ENCODE data around the gene PLP2. TPM values are rescaled to one million over a fixed set of nuclear protein-coding genes. Genes with fewer than 3 reads are reported as not detected.
"Not testable (repeated sequence)": the region's sequence is repeated elsewhere in the genome, so short reads cannot be mapped to it uniquely, and the experiment has no call there.

PLP2 gene
- polyA plus RNA-seq, 1 donor (not counting 4 experiments of a cell fraction or from before 2014, with no cell fraction given) = 358 TPM

DNA sequence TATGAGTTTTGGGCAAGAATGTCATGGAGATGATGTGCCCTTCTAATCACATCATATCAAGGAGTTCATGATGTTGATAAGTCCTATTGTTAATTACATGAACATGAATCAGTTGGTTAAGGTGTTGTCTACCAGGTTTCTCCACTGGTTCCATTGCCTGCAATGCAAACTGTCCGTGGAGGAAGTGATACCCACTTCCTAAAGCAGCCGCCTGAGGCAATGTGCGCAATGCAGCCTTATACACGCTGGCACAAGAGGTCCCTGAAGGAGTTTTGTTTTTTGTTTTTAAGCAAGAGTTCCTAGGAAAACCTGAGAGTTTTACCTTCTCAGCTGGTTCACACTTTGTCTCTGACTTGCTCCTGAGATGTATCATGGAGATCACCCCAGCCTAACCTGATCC is 42.3 kb upstream of the PLP2 start:
- no peaks in the 10 kb centered on the region for H3K36me3 ChIP-seq (ENCODE audit: control insufficient read depth in 2 of 2, extremely low read depth in 1 of 2, insufficient read depth in 2 of 2, low read length in 2 of 2)
- FAIRE-seq (no peak), DNase-seq (ENCODE audit: low read depth, low spot score) (no peak)
- H2AFZ ChIP-seq (ENCODE audit: control insufficient read depth, low read length) = no peak overlapping the region
- H3K9me3 ChIP-seq (ENCODE audit: control insufficient read depth, low read depth, low read length) = no peaks in the 10 kb centered on the region
- no peaks in the 10 kb centered on the region for H3K27me3 ChIP-seq (ENCODE audit: control insufficient read depth, extremely low read depth, insufficient read depth, low read length)
- TF ChIP-seq EZH2 (IDR thresholded peaks at IDR 0.05; ENCODE audit: low read length) (no peak), CTCF (optimal IDR thresholded peaks at IDR 0.05 in 1 of 3, IDR thresholded peaks at IDR 0.05 in 1 of 3, conservative IDR thresholded peaks at IDR 0.05 in 1 of 3; ENCODE audit: extremely low read depth in 1 of 3, insufficient read depth in 2 of 3, low read length in 3 of 3) (no peak)
- H3K4me1 ChIP-seq (ENCODE audit: control insufficient read depth, extremely low read depth, insufficient read depth, low read length) = no peaks in the 10 kb centered on the region
- dilution Hi-C loops (cut with MboI; ENCODE audit: extremely low pct_ligation_motif_present, low sequenced_read_pairs) = no loop called here
- no peaks in the 10 kb centered on the region for H3K79me2 ChIP-seq (ENCODE audit: control insufficient read depth, insufficient read depth, low read length)
- H4K20me1 ChIP-seq (ENCODE audit: control insufficient read depth, extremely low read depth, insufficient read depth, low read length) = no peaks in the 10 kb centered on the region
- no peak overlapping the region for H3K27ac ChIP-seq (ENCODE audit: control insufficient read depth, insufficient read depth, low read length)
- H3K9ac ChIP-seq (ENCODE audit: control insufficient read depth, extremely low read depth, insufficient read depth, low read length) = no peak overlapping the region
- H3K9me1 ChIP-seq (ENCODE audit: control insufficient read depth, extremely low read depth, insufficient read depth, low read length) = no peaks in the 10 kb centered on the region
- H3K4me2 ChIP-seq (ENCODE audit: control insufficient read depth, extremely low read depth, insufficient read depth, low read depth, low read length) = no peak overlapping the region
- no peak overlapping the region for H3K4me3 ChIP-seq (ENCODE audit: control insufficient read depth in 2 of 3, extremely low read depth in 1 of 3, insufficient read depth in 2 of 3, low read depth in 1 of 3, low read length in 3 of 3)

- dilution Hi-C loops (cut with MboI; ENCODE audit: extremely low pct_ligation_motif_present, low sequenced_read_pairs); H3K27me3 ChIP-seq (ENCODE audit: control insufficient read depth, extremely low read depth, insufficient read depth, low read length); DNase-seq (ENCODE audit: low read depth, low spot score); H3K79me2 ChIP-seq (ENCODE audit: control insufficient read depth, insufficient read depth, low read length); H4K20me1 ChIP-seq (ENCODE audit: control insufficient read depth, extremely low read depth, insufficient read depth, low read length); H3K4me2 ChIP-seq (ENCODE audit: control insufficient read depth, extremely low read depth, insufficient read depth, low read depth, low read length); H3K9me1 ChIP-seq (ENCODE audit: control insufficient read depth, extremely low read depth, insufficient read depth, low read length); H3K4me1 ChIP-seq (ENCODE audit: control insufficient read depth, extremely low read depth, insufficient read depth, low read length); H3K36me3 ChIP-seq (ENCODE audit: control insufficient read depth in 2 of 2, extremely low read depth in 1 of 2, insufficient read depth in 2 of 2, low read length in 2 of 2); H3K9me3 ChIP-seq (ENCODE audit: control insufficient read depth, low read depth, low read length); FAIRE-seq; H3K4me3 ChIP-seq (ENCODE audit: control insufficient read depth in 2 of 3, extremely low read depth in 1 of 3, insufficient read depth in 2 of 3, low read depth in 1 of 3, low read length in 3 of 3); H3K9ac ChIP-seq (ENCODE audit: control insufficient read depth, extremely low read depth, insufficient read depth, low read length); H2AFZ ChIP-seq (ENCODE audit: control insufficient read depth, low read length); H3K27ac ChIP-seq (ENCODE audit: control insufficient read depth, insufficient read depth, low read length): not testable (repeated sequence)
Measured at GRCh38 chrX:49132275-49132674, 39.4 kb upstream of the PLP2 start.

DNA sequence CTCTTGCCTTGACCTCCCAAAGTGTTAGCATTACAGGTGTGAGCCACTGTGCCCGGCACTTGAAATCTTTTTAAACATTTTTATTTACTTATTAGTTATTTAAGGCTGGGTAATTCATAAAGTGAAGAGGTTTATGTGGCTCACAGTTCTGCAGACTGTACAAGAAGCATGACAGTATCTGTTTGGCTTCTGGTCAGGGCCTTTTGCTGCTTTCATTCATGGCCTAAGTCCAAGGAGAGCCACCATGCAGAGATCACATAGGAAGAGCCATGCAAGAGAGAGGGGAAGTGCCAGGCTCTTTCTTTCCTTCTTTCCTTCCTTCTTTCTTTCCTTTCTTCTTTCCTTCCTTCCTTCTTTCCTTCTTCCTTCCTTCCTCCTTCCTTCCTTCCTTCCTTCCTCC is 37.9 kb upstream of the PLP2 start:
- H3K4me3 ChIP-seq (ENCODE audit: control insufficient read depth in 2 of 3, extremely low read depth in 1 of 3, insufficient read depth in 2 of 3, low read depth in 1 of 3, low read length in 3 of 3) = no peak overlapping the region
- no peak for FAIRE-seq
- no peak for TF ChIP-seq CTCF (optimal IDR thresholded peaks at IDR 0.05 in 1 of 3, IDR thresholded peaks at IDR 0.05 in 1 of 3, conservative IDR thresholded peaks at IDR 0.05 in 1 of 3; ENCODE audit: extremely low read depth in 1 of 3, insufficient read depth in 2 of 3, low read length in 3 of 3)
- no peak for TF ChIP-seq EZH2 (IDR thresholded peaks at IDR 0.05; ENCODE audit: low read length)

More for the DNA sequence above, 37.9 kb upstream of the PLP2 start:
- Histone ChIP-seq H3K9me1 (ENCODE audit: control insufficient read depth, extremely low read depth, insufficient read depth, low read length) (no peaks in the 10 kb centered on the region), H3K9ac (ENCODE audit: control insufficient read depth, extremely low read depth, insufficient read depth, low read length) (no peak overlapping the region), H3K4me1 (ENCODE audit: control insufficient read depth, extremely low read depth, insufficient read depth, low read length) (no peaks in the 10 kb centered on the region), H3K27me3 (ENCODE audit: control insufficient read depth, extremely low read depth, insufficient read depth, low read length) (no peaks in the 10 kb centered on the region), H3K4me2 (ENCODE audit: control insufficient read depth, extremely low read depth, insufficient read depth, low read depth, low read length) (no peak overlapping the region), H4K20me1 (ENCODE audit: control insufficient read depth, extremely low read depth, insufficient read depth, low read length) (no peaks in the 10 kb centered on the region), H3K9me3 (ENCODE audit: control insufficient read depth, low read depth, low read length) (no peaks in the 10 kb centered on the region), H3K27ac (ENCODE audit: control insufficient read depth, insufficient read depth, low read length) (no peak overlapping the region), H2AFZ (ENCODE audit: control insufficient read depth, low read length) (no peak overlapping the region), H3K36me3 (ENCODE audit: control insufficient read depth in 2 of 2, extremely low read depth in 1 of 2, insufficient read depth in 2 of 2, low read length in 2 of 2) (no peaks in the 10 kb centered on the region), H3K79me2 (ENCODE audit: control insufficient read depth, insufficient read depth, low read length) (no peaks in the 10 kb centered on the region)
- no peak for DNase-seq (ENCODE audit: low read depth, low spot score)
- dilution Hi-C loops (cut with MboI; ENCODE audit: extremely low pct_ligation_motif_present, low sequenced_read_pairs) = no loop called here

All from keratinocyte (primary cell).